SK-N-SH (cell line): ENCODE measurements around the gene MORN5. TPM values are rescaled to one million over a fixed set of nuclear protein-coding genes. Genes with fewer than 3 reads are reported as not detected.

Experiments
- CTCF ChIA-PET: fragments of 300-600, 350-600 bp; formaldehyde crosslinking; extraction: SDS; loops from one replicate; lab custom pipeline; 2021; lab: Yijun Ruan, JAX
- POLR2A ChIA-PET: fragments of 350-600 bp; sonication (Branson Sonifier 250); formaldehyde crosslinking; extraction: SDS; loops from one replicate; lab custom pipeline; 2020; ENCODE audit warnings: antibody characterized with exemption, inconsistent platforms; lab: Yijun Ruan, JAX
- DNase-seq: peaks from one replicate; pipeline ENCODE4 v3.0.0; 2012
- H2AFZ ChIP-seq: fragments of 200-600 bp; sonication (generic); 2 replicates; pipeline ENCODE4 v1.8.1; 2016; ENCODE audit warnings: antibody characterized with exemption, mild to moderate bottlenecking, low read depth
- H3F3A ChIP-seq: fragments of 200-600 bp; sonication (generic); replicated peaks from 2 replicates; pipeline ENCODE3; 2016; ENCODE audit warnings: antibody characterized with exemption, mild to moderate bottlenecking; ENCODE audit not compliant: insufficient read depth
- H3K27ac ChIP-seq, 2 experiments: fragments of 200-500 bp in 1 of 2; fragments of 200-600 bp in 1 of 2; sonication (Bioruptor generic) in 1 of 2; sonication (generic), shearing (Covaris generic) in 1 of 2; 2 replicates each; pipeline versions ENCODE4 v1.5.1 to v1.6.1; 2014 to 2016; ENCODE audit warnings: low read depth in 2 of 2, inconsistent platforms in 1 of 2, low read length in 1 of 2, mild to moderate bottlenecking in 1 of 2, mixed read lengths in 1 of 2
- H3K27me3 ChIP-seq: fragments of 200-600 bp; sonication (generic), shearing (Covaris generic); 2 replicates; pipeline ENCODE4 v1.6.1; 2016; ENCODE audit warnings: mixed run types; ENCODE audit not compliant: insufficient read depth
- H3K36me3 ChIP-seq, 2 experiments: fragments of 200-500 bp in 1 of 2; fragments of 200-600 bp in 1 of 2; sonication (Bioruptor generic) in 1 of 2; sonication (generic) in 1 of 2; replicated peaks in 1 of 2; 2 replicates each; pipeline versions ENCODE3 to v1.5.1; 2014 to 2016; ENCODE audit warnings: low read length in 1 of 2, mild to moderate bottlenecking in 1 of 2; ENCODE audit not compliant: insufficient read depth in 2 of 2, control insufficient read depth in 1 of 2
- H3K4me1 ChIP-seq, 2 experiments: fragments of 200-500 bp in 1 of 2; fragments of 200-600 bp in 1 of 2; sonication (Bioruptor generic) in 1 of 2; sonication (generic), shearing (Covaris generic) in 1 of 2; 2 replicates each; pipeline versions ENCODE4 v1.5.1 to v1.6.1; 2014 to 2016; ENCODE audit warnings: low read depth in 1 of 2, low read length in 1 of 2, mixed run types in 1 of 2; ENCODE audit not compliant: insufficient read depth in 2 of 2, control insufficient read depth in 1 of 2
- H3K4me2 ChIP-seq: fragments of 200-600 bp; sonication (generic), shearing (Covaris generic); 2 replicates; pipeline ENCODE4 v1.6.1; 2017; ENCODE audit warnings: mixed run types
- H3K4me3 ChIP-seq, 2 experiments: fragments of 200-500 bp in 1 of 2; fragments of 200-600 bp in 1 of 2; sonication (Bioruptor generic) in 1 of 2; sonication (generic), shearing (Covaris generic) in 1 of 2; 2 replicates each; pipeline versions ENCODE4 v1.5.1 to v1.8.1; 2014 to 2016; ENCODE audit warnings: low read depth in 2 of 2, inconsistent platforms in 1 of 2, low read length in 1 of 2, mild to moderate bottlenecking in 1 of 2, mixed read lengths in 1 of 2, moderate library complexity in 1 of 2
- H3K79me2 ChIP-seq: fragments of 200-600 bp; sonication (generic); 2 replicates; pipeline ENCODE4 v1.8.1; 2017; ENCODE audit warnings: mild to moderate bottlenecking; ENCODE audit not compliant: insufficient read depth
- H3K9ac ChIP-seq: fragments of 200-600 bp; sonication (generic); 2 replicates; pipeline ENCODE4 v1.6.1; 2017; ENCODE audit warnings: mixed run types
- H3K9me2 ChIP-seq: fragments of 200-600 bp; sonication (generic); 2 replicates; pipeline ENCODE4 v1.6.1; 2017; ENCODE audit warnings: mixed run types
- H3K9me3 ChIP-seq: fragments of 200-600 bp; sonication (generic); 2 replicates; pipeline ENCODE4 v1.6.1; 2017; ENCODE audit warnings: mixed run types, mild to moderate bottlenecking, moderate library complexity
- H4K20me1 ChIP-seq: fragments of 200-600 bp; sonication (generic); 2 replicates; pipeline ENCODE4 v1.6.1; 2017; ENCODE audit warnings: mild to moderate bottlenecking, mixed run types; ENCODE audit not compliant: insufficient read depth
- CHD2 ChIP-seq: fragments of 150-350 bp; IDR thresholded peaks from 2 replicates; pipeline ENCODE4 v1.6.1; 2018; ENCODE audit warnings: low read length; ENCODE audit not compliant: partially characterized antibody
- EP300 ChIP-seq, 2 experiments: IDR thresholded peaks; 2 replicates each; pipeline versions ENCODE4 v1.4.0 to v1.6.1; 2012; ENCODE audit warnings: borderline replicate concordance in 1 of 2, low read depth in 1 of 2, low read length in 1 of 2
- FOSL2 ChIP-seq: IDR thresholded peaks from 2 replicates; pipeline ENCODE4 v1.4.0; 2012; ENCODE audit warnings: low read depth, mild to moderate bottlenecking, moderate library complexity, borderline replicate concordance
- JUND ChIP-seq: IDR thresholded peaks from 2 replicates; pipeline ENCODE4 v1.4.0; 2012
- MXI1 ChIP-seq: IDR thresholded peaks from 2 replicates; pipeline ENCODE4 v1.6.1; 2012; ENCODE audit warnings: mild to moderate bottlenecking, low read depth, low read length, improper control_type of control experiment
- NFIC ChIP-seq: IDR thresholded peaks from 2 replicates; pipeline ENCODE4 v1.4.0; 2012; ENCODE audit warnings: borderline replicate concordance
- RAD21 ChIP-seq: IDR thresholded peaks from 2 replicates; pipeline ENCODE4 v1.6.1; 2012; ENCODE audit warnings: mild to moderate bottlenecking, low read length
- SMC3 ChIP-seq: IDR thresholded peaks from 2 replicates; pipeline ENCODE4 v1.6.1; 2012; ENCODE audit warnings: low read depth, low read length, improper control_type of control experiment
- WGBS: methylation state at CpG from one replicate; pipeline ENCODE4 v1.1.6; 2017; ENCODE audit warnings: low lambda C conversion rate; 5-methylcytosine and 5-hydroxymethylcytosine counted together
- polyA plus RNA-seq, 3 experiments: library from polyadenylated mRNA; depleted of rRNA; stranded (reverse); fragments of >200 nt; gene quantifications; 2 replicates each; pipeline ENCODE4 v1.2.3, GENCODE V29; 2012
- TF ChIP-seq, protein P1 (sequence below): fragments of 150-350 bp; IDR thresholded peaks from 2 replicates; pipeline ENCODE4 v1.6.1; 2017; ENCODE audit warnings: antibody characterized with exemption, low read length, low read depth, borderline replicate concordance
- TF ChIP-seq, protein P2 (sequence below): IDR thresholded peaks from 2 replicates; pipeline ENCODE4; 2012
- TF ChIP-seq, protein P3 (sequence below): fragments of 150-350 bp; IDR thresholded peaks from 2 replicates; pipeline ENCODE4 v1.6.1; 2016; ENCODE audit warnings: mild to moderate bottlenecking, low read depth, low read length
- TF ChIP-seq, protein P4 (sequence below): fragments of 200-600 bp; sonication (generic); IDR thresholded peaks from 2 replicates; pipeline ENCODE4 v1.6.1; 2017; ENCODE audit warnings: antibody characterized with exemption, mild to moderate bottlenecking, moderate library complexity

MORN5 gene
- polyA plus RNA-seq, 1 of the 3 experiments (the other 2 are of a cell fraction), result not detected

DNA sequence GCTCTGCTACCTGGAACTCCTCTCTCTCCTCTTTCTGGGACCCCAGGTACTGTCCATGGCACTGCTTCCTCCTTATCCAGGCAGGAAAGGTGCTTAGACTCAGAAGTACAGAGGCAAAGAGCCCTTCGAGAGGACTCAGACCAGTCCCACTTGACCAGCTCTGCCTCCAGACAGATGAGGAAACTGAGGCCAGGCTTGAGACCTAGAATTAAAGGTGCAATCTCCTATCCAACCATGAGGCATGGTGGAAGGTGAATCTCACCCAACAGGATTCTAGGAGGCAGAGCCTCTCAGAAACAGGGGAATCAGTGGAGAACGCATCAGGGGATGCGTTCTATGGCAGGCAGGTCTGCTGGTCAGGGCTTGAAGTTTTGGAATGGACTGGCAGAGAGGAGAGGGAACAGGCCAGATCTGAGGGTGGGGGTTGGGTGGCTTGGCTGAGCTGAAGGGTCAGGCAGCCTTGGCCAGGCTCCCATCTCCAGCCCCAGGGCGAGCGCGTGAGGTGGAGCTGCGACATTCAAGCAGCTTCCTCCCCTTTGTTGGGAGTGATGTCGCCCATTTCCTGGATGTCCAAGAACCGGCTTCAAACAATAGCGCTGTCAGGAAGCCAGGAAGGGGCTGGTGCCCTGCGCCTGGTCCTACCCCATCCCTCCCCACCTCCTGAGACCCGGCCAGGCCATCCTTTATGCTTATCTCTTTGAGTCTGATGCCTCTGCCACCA is 26.3 kb upstream of the MORN5 start:
- H3K9me3 ChIP-seq, result no peaks in the 10 kb centered on the region
- H3F3A ChIP-seq, result no peaks in the 10 kb centered on the region
- H2AFZ ChIP-seq, result no peak overlapping the region
- POLR2A ChIA-PET, result no interaction called here
- no peak overlapping the region for H3K27ac ChIP-seq
- H3K4me3 ChIP-seq, result no peak overlapping the region
- H3K9ac ChIP-seq, result no peak overlapping the region
- TF ChIP-seq FOSL2, result no peak
- TF ChIP-seq, all 33 proteins: peak for 0
- H3K36me3 ChIP-seq, result no peaks in the 10 kb centered on the region
- WGBS, result 76% methylated on average over 9 of the region's 12 CpGs
- H3K27me3 ChIP-seq, result no peaks in the 10 kb centered on the region
- CTCF ChIA-PET, result interaction anchor here (0.9 to 5.7 kb wide), 8 partner anchors 7 to 217 kb away, joined by 3 to 53 read pairs (median 8); no protein-coding TSS in a partner anchor
- no peaks in the 10 kb centered on the region for H4K20me1 ChIP-seq
- H3K4me2 ChIP-seq, result no peak overlapping the region
- no peaks in the 10 kb centered on the region; a peak in 1 of 4 replicates for H3K4me1 ChIP-seq
- no peaks in the 10 kb centered on the region for H3K79me2 ChIP-seq
- DNase-seq, result no peak
- H3K9me2 ChIP-seq, result no peaks in the 10 kb centered on the region

DNA sequence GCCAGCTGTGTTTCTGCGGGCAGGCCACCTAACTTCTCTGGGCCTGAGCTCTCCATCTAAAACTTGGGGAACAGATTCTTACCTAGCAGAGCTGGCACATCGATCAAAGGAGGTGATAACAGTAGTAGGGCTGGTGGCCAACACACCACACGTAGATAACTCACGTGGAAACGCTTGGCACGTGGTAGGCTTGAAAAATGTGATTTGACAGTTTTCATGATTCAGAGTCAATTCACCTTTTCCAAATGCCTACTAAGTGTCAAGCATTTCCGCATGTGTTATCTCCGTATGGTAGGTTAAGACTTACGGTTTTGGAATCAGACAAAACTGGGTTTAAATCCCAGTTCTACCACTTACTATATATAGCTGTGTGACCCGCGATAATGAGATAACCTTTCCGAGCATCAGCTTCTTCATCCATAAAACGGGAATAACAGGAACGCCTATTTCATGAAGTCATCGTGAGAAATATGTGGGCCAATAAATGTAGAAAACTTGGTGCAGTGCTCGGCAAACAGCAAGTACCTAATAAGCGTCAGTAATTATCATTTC is 25.6 kb upstream of the MORN5 start:
- H3K27ac ChIP-seq, result no peak overlapping the region
- 82% methylated on average over 17 of the region's 17 CpGs for WGBS

DNA sequence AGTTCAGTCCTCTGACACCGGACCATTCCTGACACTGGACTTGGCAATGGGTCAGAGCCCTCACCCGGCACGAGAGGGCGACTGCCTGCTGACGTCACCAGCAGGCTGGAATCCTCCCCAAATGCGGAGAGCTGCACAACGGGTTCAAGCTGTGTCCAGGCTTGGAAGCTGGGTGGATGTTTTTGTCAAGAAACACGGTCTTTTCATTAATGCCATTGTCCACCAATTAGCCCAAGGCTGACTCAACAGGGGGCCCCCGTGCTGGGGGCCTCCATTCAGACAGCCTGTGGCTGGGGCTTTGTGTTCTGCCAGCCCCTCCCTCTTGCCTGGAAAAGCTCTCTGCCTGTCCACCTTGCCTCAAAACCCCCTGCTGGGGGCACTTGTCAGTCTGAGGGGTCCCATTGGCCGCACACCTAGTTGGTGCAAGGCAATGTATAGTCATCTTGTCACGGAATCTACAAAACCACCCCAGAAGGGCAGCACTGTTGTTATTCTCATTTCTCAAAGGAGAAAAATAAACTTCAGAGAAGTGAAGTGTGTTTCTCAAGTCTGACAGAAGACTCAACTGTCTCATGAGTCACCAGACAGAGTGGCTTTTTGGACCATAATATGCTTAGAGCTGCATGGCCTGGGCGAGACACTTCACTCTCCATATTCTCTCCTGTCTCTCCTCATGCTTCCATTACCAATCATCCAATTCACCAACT is 24.7 kb upstream of the MORN5 start:
- Histone ChIP-seq H3K4me3 (no peak overlapping the region), H3K4me1 (no peaks in the 10 kb centered on the region; a peak in 1 of 4 replicates), H2AFZ (no peak overlapping the region), H3K4me2 (no peak overlapping the region), H3K36me3 (no peaks in the 10 kb centered on the region), H3K9ac (no peak overlapping the region), H4K20me1 (no peaks in the 10 kb centered on the region), H3K27me3 (no peaks in the 10 kb centered on the region), H3K27ac (no peak overlapping the region), H3F3A (no peaks in the 10 kb centered on the region), H3K79me2 (no peaks in the 10 kb centered on the region), H3K9me3 (no peaks in the 10 kb centered on the region), H3K9me2 (no peaks in the 10 kb centered on the region)
- no peak for DNase-seq
- CTCF ChIA-PET, result interaction anchor here (0.6 to 5.7 kb wide), 7 partner anchors 9 to 215 kb away, joined by 3 to 53 read pairs (median 4); no protein-coding TSS in a partner anchor
- POLR2A ChIA-PET, result no interaction called here
- WGBS, result 82% methylated on average over 9 of the region's 12 CpGs
- TF ChIP-seq, protein P1, sequence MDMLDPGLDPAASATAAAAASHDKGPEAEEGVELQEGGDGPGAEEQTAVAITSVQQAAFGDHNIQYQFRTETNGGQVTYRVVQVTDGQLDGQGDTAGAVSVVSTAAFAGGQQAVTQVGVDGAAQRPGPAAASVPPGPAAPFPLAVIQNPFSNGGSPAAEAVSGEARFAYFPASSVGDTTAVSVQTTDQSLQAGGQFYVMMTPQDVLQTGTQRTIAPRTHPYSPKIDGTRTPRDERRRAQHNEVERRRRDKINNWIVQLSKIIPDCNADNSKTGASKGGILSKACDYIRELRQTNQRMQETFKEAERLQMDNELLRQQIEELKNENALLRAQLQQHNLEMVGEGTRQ, result no peak
- TF ChIP-seq SMC3 (no peak), EP300 (IDR thresholded peaks at IDR 0.05; ENCODE audit: borderline replicate concordance in 1 of 2, low read depth in 1 of 2, low read length in 1 of 2) (no peak), MXI1 (no peak), JUND (no peak), RAD21 (no peak)
- TF ChIP-seq, protein P2, sequence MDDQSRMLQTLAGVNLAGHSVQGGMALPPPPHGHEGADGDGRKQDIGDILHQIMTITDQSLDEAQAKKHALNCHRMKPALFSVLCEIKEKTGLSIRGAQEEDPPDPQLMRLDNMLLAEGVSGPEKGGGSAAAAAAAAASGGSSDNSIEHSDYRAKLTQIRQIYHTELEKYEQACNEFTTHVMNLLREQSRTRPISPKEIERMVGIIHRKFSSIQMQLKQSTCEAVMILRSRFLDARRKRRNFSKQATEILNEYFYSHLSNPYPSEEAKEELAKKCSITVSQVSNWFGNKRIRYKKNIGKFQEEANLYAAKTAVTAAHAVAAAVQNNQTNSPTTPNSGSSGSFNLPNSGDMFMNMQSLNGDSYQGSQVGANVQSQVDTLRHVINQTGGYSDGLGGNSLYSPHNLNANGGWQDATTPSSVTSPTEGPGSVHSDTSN, result no peak
- TF ChIP-seq, protein P3, sequence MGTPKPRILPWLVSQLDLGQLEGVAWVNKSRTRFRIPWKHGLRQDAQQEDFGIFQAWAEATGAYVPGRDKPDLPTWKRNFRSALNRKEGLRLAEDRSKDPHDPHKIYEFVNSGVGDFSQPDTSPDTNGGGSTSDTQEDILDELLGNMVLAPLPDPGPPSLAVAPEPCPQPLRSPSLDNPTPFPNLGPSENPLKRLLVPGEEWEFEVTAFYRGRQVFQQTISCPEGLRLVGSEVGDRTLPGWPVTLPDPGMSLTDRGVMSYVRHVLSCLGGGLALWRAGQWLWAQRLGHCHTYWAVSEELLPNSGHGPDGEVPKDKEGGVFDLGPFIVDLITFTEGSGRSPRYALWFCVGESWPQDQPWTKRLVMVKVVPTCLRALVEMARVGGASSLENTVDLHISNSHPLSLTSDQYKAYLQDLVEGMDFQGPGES, result no peak

More for the DNA sequence above, 25.6 kb upstream of the MORN5 start:
- Histone ChIP-seq H3K79me2 (no peaks in the 10 kb centered on the region), H2AFZ (no peak overlapping the region), H3F3A (no peaks in the 10 kb centered on the region), H3K27me3 (no peaks in the 10 kb centered on the region), H3K4me1 (no peaks in the 10 kb centered on the region; a peak in 1 of 4 replicates), H3K4me2 (no peak overlapping the region), H4K20me1 (no peaks in the 10 kb centered on the region), H3K36me3 (no peaks in the 10 kb centered on the region), H3K9me2 (no peaks in the 10 kb centered on the region), H3K9ac (no peak overlapping the region), H3K4me3 (no peak overlapping the region), H3K9me3 (no peaks in the 10 kb centered on the region)
- no peak for DNase-seq
- CTCF ChIA-PET, result interaction anchor here (0.9 to 5.7 kb wide), 7 partner anchors 8 to 216 kb away, joined by 3 to 53 read pairs (median 11); no protein-coding TSS in a partner anchor
- TF ChIP-seq, protein P4, sequence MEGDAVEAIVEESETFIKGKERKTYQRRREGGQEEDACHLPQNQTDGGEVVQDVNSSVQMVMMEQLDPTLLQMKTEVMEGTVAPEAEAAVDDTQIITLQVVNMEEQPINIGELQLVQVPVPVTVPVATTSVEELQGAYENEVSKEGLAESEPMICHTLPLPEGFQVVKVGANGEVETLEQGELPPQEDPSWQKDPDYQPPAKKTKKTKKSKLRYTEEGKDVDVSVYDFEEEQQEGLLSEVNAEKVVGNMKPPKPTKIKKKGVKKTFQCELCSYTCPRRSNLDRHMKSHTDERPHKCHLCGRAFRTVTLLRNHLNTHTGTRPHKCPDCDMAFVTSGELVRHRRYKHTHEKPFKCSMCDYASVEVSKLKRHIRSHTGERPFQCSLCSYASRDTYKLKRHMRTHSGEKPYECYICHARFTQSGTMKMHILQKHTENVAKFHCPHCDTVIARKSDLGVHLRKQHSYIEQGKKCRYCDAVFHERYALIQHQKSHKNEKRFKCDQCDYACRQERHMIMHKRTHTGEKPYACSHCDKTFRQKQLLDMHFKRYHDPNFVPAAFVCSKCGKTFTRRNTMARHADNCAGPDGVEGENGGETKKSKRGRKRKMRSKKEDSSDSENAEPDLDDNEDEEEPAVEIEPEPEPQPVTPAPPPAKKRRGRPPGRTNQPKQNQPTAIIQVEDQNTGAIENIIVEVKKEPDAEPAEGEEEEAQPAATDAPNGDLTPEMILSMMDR, result no peak
- TF ChIP-seq CHD2 (no peak), NFIC (no peak)
- TF ChIP-seq, all 33 proteins: peak for 0
- POLR2A ChIA-PET, result no interaction called here
